GM10248 (cell line): ENCODE results near the gene ZNF446.

ENCODE experiments used
- CTCF ChIA-PET: fragments of 300-600 bp; sonication (Branson Sonifier 250); formaldehyde crosslinking; extraction: SDS; loops from one replicate; lab custom pipeline; 2021; ENCODE audit warnings: antibody characterized with exemption; lab: Yijun Ruan, JAX
- POLR2A ChIA-PET: fragments of 350-650 bp; sonication (Branson Sonifier 250); formaldehyde crosslinking; extraction: SDS; loops from one replicate; lab custom pipeline; 2020; ENCODE audit warnings: antibody characterized with exemption; lab: Yijun Ruan, JAX
- DNase-seq: peaks from one replicate; pipeline ENCODE4 v3.0.0; 2012; ENCODE audit errors: extremely low spot score
- TF ChIP-seq, protein P1 (sequence below): IDR thresholded peaks from 2 replicates; pipeline ENCODE4 v1.5.1; 2012; ENCODE audit warnings: mild to moderate bottlenecking, low read depth; ENCODE audit errors: extremely low read depth, missing control alignments, control extremely low read depth

The ZNF446 gene

DNA sequence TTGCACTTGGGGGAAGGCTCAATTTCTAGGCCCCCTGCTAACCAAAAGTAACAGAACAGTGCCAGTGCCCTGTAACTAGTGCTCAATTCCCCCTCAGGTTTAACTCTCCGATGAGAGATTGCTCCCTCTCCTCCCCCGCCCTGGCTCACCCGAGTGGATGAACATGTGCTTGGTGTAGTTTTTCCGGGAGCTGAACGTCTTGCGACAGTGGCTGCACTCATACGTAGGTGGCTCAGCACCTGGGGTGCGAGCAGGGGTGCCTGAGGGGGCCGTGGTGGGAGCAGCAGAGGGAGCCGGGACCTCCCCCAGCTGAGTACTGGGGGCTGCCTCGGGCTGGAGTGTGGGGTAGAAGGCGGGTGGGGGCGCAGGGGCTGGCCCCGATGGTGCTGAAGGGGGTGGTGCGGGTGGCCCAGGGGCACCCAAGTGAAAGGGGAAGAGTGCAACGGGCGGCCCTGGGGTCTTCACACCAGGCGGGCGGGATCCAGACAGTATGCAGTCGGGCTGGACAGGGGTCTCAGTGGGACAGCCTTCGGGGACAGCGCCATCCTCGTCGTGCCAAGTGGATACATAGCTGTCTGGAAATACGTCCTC lies 40.2 kb downstream of the ZNF446 start:
- DNase-seq: no peak
- CTCF ChIA-PET: interaction anchor here (1.1 to 5.9 kb wide), 2 partner anchors 16 to 65 kb away, joined by 5 to 60 read pairs; no protein-coding TSS in a partner anchor
- TF ChIP-seq, protein P1, sequence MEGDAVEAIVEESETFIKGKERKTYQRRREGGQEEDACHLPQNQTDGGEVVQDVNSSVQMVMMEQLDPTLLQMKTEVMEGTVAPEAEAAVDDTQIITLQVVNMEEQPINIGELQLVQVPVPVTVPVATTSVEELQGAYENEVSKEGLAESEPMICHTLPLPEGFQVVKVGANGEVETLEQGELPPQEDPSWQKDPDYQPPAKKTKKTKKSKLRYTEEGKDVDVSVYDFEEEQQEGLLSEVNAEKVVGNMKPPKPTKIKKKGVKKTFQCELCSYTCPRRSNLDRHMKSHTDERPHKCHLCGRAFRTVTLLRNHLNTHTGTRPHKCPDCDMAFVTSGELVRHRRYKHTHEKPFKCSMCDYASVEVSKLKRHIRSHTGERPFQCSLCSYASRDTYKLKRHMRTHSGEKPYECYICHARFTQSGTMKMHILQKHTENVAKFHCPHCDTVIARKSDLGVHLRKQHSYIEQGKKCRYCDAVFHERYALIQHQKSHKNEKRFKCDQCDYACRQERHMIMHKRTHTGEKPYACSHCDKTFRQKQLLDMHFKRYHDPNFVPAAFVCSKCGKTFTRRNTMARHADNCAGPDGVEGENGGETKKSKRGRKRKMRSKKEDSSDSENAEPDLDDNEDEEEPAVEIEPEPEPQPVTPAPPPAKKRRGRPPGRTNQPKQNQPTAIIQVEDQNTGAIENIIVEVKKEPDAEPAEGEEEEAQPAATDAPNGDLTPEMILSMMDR: no peak
- POLR2A ChIA-PET: no interaction called here

DNA sequence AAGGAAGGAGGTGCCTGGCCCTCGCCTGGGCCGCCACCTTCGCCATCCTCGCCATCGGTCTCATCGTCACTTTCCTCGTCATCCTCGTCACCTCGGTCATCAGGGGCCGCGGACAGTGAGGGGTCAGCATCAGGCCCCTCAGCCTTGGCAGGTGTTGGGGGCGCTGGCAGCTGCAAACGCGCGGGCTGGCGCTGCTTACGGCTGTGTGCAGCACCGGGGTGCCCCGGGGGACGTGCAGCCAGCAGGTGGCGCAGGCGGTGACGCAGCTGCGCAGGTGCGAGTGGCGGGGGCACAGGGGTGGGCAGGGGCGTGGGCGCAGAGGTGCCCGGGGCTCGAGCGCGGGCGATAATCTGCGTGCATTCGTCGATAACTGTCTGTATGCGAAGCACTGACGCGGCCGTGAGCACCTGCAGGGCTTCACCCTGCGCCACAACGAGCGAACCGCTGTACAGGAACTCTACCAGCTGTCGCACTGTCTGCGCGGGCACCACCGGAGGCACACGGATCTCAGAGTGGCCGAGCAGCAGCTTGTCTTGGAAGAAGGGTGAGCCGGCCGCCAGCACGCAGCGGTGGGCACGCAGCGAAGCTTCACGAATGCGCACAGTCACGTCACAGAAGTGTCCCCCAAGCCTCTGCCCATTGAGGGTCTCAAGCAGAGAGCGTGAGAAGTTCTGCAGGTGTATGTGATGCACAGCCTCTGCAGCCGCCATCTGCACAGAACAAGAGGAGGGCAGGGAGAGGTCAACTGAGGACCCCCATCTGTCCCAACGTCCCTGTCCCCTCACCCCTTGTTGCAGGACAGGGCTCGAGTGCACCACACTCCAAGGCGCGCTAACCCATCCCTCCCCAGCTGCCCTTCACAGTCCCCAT lies 41.0 kb downstream of the ZNF446 start:
- CTCF ChIA-PET: interaction anchor here (0.7 to 5.9 kb wide), 9 partner anchors 9 to 66 kb away, joined by 3 to 60 read pairs (median 30); partner anchors contain the start of genes CHMP2A and UBE2M
- DNase-seq: no peak
- TF ChIP-seq, protein P1: no peak
- POLR2A ChIA-PET: no interaction called here

DNA sequence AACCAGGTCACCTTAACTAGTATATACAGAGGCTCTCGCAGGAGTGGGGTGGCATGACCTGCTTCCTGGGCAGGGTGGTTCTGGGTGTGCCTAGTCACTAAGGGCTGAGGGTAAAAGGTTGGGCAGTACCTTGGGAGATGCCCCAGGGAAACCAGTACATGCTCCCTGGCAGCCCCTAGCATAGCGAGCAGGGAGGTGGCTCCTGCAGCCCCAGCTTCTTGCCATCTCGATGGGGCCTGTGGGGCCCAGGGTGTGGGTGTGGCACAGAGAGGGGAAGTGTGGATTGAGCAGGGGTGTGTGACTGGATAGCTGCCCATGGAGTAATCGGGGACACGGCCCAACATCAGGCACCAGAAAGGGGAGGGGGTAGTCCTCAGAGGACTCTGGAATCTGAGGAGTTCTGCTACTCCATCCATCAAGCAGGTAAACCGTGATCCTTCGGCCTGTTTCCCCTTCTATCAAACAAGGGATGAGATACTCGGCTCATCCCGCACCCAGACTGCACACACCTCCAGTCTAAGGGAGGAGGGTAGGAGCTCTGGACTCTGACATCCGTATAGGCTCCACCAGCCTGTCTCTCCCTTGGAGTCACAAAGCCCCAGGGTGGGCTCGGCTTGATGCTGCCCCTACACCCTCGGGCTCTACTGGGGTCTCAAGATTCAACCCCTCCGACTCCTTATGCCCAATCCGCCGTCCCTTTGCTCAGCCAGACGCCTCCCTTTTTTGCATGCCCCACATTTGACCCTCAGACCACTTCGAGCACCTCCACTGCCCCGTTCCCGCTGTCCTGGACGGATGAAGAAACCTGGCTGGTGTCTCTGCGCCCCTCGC lies 42.3 kb downstream of the ZNF446 start:
- no peak for DNase-seq
- POLR2A ChIA-PET: interaction anchor here (0.5 to 2.1 kb wide), 5 partner anchors 25 to 192 kb away, joined by 3 to 8 read pairs (median 4); partner anchors contain the start of genes CHMP2A, TRIM28 and ZSCAN22

DNA sequence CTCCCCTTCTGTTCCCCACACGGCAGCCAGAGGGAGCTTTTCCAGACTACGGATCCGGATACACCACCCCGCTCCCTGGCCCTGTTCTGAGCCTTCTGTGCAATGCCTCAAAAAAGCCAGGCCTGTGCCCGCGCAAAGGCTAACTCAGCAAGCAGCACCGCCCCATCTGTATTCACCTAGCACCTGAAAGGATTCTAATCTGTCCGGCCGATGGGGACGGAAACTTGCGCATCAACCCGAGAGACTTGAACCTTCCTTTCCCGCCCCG lies 42.9 kb downstream of the ZNF446 start:
- ChIA-PET CTCF (interaction anchor here (0.7 to 5.9 kb wide), 26 partner anchors 8 to 364 kb away, joined by 3 to 60 read pairs (median 10); partner anchors contain the start of genes CHMP2A, SLC27A5, TRIM28 and UBE2M), POLR2A (interaction anchor here (1.1 to 2.1 kb wide), 4 partner anchors 25 to 192 kb away, joined by 3 to 8 read pairs (median 4); partner anchors contain the start of genes CHMP2A, TRIM28 and ZSCAN22)
- TF ChIP-seq, protein P1: peak; percentile 56
- DNase-seq: peak; percentile 54

More for the DNA sequence above, 42.3 kb downstream of the ZNF446 start:
- CTCF ChIA-PET: interaction anchor here (0.7 to 5.9 kb wide), 28 partner anchors 7 to 363 kb away, joined by 3 to 60 read pairs (median 8); partner anchors contain the start of genes CHMP2A, SLC27A5, TRIM28 and UBE2M
- TF ChIP-seq, protein P1: no peak

DNA sequence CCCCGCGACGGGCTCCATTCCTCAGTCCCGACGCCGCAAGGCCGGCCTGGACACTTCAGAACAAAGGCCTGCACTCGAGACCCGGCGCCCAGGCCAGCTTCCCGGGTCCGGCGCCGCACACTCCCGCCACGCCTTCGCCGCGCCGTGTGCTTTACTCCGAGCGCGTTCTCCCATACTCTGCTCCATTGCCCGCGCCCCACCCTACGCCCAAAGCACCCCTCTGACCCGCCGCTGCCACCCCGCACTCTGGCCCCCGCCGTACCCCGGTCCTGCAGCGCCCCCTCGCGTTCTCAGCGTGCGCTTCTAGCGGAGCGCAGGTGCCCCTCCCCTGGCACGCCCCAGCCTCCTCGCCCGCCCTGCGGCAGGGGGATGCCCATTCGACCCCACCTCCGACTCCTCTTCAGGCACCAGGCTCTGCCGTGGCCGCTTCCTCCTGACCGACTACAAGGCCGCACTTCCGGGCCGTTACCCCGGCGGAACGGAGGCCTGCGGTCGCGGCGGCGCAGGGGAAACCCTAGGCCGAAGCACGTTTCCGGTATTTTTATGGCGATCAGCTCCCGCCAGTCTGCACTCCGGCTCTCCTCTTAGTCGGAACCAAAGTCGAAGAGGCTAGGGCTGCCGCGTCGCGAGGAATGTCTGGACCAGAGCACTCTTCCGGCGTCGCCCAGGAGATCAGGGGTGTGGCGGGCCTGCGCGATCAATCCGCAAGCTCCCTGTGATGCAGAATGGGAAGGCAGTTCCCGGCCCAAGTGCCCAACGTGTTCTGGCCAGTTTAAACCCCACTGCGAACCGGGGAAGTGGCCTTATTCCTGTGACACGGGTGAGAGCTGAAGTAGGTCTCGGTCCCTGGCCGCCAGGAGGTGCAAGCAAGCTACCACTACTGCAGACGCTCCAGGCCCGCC lies 43.5 kb downstream of the ZNF446 start, which contains the start of gene ZBTB45:
TSS of gene ZBTB45 (minus strand) at position 456 of the 902 bp plus-strand sequence. CDS start 2,137 bp downstream, outside the sequence.
- peak; percentile 86 for DNase-seq
- POLR2A ChIA-PET: interaction anchor here (0.6 to 2.1 kb wide), 6 partner anchors 20 to 61 kb away, joined by 3 to 8 read pairs (median 4); partner anchors contain the start of genes CHMP2A and TRIM28
- TF ChIP-seq, protein P1: peak; percentile 82
- CTCF ChIA-PET: interaction anchor here (0.8 to 5.9 kb wide), 44 partner anchors 8 to 1083 kb away, joined by 3 to 60 read pairs (median 5); partner anchors contain the start of genes CHMP2A, SLC27A5, TRIM28 and UBE2M
